Amniotic epithelial cell (primary cell): Measurements from ENCODE around the gene RSL24D1.

Experiments
- DNase-seq: peaks from one replicate; pipeline ENCODE4 v3.0.0-alpha.2; 2010; ENCODE audit warnings: low read depth

RSL24D1 gene

GRCh38 chr15:55196458-55197361, at the start of gene RSL24D1:
TSS of gene RSL24D1 (minus strand) at chr15:55196941. CDS start at chr15:55196890, 51 bp downstream.
- peak; percentile 99 for DNase-seq

DNA sequence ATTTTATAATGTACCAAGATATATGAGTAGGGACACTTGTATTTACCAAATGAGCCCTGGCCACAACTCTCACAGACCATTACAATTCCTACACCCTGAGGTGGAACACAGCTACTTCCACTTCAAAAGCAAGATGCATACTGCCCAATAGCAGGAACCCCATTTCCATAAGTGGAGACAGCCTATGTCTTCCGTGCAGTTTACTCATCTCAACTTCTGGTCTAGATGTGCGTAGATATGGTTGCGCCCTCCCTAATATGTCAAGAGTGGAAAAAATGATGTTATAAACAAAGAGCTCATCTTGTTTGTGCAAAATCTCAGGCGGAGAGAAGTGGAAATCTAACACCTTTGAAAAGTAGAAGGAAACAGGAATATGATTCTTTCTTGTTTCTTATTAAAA, 48.3 kb upstream of the RSL24D1 start:
- peak; percentile 38 for DNase-seq

GRCh38 chr15:55241891-55242290, 45.1 kb upstream of the RSL24D1 start:
- peak; percentile 54 for DNase-seq

- DNase-seq = no peak
Observed at GRCh38 chr15:55241186-55241585, 44.4 kb upstream of the RSL24D1 start.

- no peak for DNase-seq
Observed at GRCh38 chr15:55240125-55240760, 43.5 kb upstream of the RSL24D1 start.

DNA sequence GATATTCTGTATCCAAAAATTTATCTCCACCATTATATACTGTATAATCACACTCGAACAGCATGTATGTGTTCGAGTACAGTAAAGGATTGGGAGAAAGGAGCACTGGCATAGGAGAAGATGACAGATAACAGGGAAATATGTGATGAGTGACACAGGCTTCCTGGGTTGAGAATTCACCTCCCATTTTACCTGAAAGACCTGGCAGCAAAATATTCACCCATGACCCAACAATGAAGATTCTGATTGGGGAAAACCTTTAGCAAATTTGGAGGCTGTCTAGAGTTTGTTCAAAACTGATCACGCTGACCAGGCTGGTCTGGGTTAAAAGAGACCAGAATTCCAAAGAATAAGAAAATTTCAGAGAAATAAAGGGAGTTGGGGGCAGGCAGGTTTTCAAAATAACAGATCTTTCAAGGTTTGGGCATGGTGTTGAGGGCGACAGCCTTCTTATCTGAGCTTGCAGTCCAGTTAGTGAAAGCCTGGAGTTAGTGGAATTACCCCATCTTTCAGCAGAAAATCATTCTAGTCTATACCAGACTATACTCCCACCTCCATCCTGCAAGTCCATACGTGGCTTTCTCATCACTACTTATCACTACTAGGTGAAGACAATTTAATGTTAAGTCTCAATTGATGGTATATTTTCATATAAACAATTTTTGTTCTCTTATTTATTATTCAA, 42.8 kb upstream of the RSL24D1 start:
- DNase-seq = no peak

DNA sequence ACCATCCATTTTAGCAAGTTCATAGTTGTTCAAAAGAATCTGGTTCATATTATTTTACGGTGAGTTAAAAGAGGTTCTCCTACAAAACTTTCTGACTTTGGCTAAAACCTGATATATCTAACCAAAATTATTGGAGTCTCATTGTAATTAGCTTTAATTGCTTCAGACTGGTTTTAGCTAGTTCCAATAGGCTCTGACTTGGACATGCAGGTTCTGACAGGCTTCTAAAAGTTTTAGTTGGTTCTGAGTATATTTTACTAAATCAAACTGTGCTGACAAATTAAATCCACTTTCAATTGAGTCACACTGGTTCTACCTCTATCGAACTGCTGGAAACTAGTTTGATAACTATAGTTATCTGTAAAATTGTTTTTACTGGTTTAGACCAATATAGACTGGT, 42.1 kb upstream of the RSL24D1 start:
- DNase-seq = no peak

- no peak for DNase-seq
Observed at GRCh38 chr15:55237219-55238130, 40.7 kb upstream of the RSL24D1 start.

- no peak for DNase-seq
Observed at GRCh38 chr15:55235546-55236036, 38.9 kb upstream of the RSL24D1 start.

DNA sequence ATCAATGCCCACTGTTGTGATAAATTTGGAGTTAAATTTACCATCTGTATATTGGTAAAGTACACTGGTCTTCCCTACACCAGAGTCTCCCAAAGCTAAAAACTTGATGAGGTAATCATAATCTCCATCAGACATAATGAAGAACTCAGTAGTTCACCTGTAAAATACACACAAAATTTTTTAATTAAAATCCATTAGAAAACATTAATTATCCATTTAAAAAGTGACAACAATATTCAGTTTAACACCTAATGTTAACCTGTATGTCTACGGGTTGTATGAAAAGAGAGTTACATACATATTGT, 38.0 kb upstream of the RSL24D1 start:
- no peak for DNase-seq

DNA sequence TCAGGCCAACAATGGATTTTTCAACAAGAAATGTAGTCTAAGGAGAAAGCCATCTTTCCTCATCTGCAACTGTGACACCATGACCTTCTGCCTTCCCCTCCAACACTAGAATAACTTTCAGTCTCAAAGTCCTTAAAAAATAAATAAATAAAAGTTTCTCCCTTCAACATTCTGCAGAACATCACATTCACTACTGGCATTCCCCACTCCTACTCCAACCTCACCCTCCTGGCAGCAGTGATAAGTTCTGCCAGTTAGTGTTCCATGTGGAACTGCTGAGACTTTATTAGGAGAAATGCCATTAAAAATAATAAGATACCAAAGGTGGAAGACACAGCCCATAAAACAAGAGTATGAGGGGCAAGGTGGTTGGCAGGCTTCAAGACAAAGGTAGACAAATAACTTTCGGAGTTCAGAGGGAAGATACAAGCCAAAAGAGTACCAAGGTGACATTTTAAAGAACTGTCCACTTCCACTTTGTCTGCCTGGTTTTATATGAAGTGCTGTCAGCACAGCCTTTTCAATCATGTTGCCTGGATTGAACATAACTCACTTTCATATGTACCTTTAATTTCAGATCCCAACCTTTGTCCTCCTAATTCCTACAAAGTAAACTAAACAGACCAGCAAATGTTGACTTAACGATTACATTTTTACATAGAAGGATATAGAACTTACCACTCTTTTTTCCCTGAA, 37.5 kb upstream of the RSL24D1 start:
- DNase-seq = no peak

DNA sequence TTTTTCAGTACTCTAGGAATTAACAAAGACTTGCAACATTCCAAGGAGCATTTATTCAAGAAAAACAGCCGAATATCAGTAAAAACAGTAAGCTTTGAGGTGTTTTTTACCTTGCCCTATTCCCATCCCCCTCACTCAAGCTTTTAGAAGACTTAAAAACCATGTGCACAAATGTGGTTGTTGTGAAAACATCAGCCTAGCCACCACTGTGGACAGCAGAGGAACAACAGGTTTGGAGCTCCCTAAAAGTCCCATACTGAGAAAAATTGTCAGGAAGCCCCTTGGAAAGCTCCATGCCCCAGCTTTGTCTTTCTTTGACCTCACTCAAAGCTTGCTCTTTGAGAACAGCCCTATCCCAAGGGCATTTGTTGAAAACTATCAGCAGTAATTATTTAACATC, 34.7 kb upstream of the RSL24D1 start:
- DNase-seq = no peak

- no peak for DNase-seq
Observed at GRCh38 chr15:55230953-55231352, 34.2 kb upstream of the RSL24D1 start.

DNA sequence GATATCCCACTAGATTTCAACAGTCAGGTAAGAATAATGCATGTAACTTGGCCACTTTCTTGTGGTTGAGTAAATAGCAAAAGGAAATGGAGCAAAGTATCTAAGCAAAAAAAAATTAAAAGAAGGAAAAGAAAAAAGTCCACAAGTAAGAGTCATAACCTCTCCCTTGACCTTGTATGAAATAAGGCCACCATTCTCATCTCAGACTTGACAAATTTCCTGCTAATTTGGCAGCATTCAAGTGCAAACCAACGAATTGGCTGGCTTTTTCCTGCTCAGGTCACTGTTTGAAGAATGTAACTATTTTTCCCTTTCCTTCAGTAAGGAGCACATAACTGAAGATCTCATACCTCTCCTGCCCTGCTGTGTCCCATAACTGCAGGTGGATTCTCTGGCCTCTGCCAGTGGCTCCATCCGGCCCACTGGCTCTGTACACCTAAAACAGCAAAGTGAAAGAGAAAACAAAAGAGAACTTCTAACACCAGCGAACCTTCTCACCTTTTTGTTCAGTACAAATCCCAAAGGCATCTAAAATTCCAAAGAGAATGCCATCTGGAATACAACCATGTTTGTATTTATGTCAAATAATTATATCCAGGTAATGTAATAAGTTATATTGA, 33.4 kb upstream of the RSL24D1 start:
- DNase-seq = peak; percentile 26

DNA sequence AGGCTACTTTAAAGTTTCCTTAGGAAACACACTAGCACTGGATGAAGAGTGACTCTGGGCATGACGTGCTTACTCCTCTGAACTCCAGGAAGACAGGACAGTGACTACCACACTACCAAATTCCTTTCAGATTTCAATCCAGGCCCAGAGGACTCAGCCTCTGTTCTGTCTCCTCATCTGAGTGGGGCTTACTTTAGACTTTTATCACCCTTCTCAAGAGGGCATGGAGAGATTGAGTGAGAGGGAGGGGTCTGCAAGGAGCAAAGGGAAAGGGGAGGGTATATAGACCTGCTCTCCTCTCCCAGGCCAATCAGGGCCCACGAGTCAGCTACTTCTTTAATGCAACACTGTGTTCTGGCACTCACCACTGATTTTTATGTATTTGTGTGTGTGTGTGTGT, 29.4 kb upstream of the RSL24D1 start:
- DNase-seq = no peak

DNA sequence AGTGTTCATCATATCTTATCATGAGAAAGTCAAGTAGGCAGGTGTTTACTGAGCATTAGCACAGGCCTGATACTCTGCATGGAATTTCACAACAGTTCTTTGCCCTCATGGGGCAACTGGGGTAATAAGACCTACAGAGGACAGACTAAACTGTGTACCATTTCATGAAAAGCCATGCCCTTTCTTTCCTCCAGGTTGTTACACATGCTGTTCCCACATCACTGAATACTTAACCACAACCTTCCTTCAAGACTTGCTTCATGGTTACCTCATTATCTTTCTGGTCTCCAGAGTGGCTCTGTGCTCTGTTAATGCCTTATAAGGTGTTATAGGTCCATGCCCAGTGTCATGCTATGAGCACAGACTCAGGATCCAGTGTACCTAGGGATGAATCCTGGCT, 28.2 kb upstream of the RSL24D1 start:
- peak; percentile 69 for DNase-seq

DNA sequence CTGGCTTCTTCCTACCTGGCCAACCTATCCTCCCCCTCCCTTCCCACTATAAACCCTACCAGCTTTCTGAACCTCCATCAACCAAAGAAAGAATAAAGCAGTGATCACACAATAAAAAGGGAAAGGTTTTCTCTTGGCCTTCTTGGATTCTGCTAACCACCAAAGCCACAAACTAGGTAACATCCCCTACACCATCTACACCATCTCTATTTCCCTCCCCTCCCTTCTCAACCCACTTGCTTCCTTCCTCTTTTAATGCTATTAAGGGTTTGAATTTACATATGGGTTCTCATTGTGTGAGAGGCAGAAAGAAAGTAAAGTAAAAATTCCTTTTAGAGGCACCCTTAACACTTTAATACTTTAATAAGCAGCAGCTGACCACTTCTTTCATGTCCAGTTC, 25.8 kb upstream of the RSL24D1 start:
- no peak for DNase-seq

DNA sequence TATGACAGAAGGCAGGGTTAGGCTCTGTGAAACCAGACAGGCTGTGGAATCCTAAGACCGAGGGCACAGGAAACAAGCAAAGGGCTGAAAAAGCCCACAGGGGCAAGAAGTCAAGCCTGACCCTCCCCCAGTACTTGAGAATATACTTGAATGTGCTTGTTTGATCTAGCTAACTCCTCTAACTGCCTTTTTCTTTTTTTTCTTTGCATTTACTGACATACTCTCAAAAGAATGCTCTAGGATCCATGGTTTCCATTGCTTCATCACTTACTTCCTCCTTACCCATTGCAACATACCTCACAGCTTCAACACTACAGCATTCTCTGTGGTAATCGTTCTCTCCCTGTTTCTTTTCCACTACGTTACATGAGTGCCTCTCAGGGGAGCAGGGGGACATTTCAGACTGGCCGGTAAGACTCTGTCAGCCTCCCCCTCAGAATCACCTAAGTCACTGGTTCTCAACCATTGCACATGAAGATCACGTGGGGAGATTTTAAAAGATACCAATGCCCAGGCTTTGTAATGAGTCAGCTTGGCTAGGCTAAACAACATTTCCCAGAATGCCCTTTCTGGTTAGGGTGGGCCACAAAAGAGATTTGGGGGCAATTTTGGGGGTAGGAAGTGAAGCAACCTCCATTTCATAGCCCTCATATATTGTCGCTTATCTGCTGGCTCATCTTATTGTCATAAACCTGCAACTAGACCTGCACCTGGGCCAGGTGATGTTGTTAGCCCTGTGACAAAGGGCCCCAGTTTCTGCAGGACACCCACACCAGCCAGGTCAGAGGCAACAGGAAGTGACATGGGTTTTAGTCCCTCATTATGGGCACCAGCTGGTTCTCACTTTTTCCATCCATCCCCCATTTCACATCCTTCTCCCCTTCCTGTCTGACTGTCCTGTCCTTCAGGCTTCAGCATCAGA, 24.6 kb upstream of the RSL24D1 start:
- peak; percentile 98 for DNase-seq

DNA sequence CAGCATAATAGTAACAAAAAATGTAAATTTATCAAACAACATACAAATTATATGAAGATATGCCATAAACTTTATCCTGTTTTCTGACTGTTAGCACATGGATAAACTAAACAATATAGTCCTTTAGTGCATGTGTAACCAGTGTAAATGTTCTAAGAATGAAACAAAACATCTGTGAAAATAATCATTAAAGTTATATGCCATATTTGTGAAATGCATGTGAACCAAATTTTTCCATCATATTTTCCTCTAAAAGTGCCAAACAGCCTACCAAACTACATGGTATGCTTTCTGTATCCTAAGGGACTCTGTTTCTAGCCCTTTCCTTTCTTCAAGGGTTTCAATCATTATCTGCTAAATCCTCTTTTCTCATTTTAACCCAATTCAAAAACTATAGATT, 23.9 kb upstream of the RSL24D1 start:
- DNase-seq = no peak

- no peak for DNase-seq
Observed at GRCh38 chr15:55218056-55218455, 21.3 kb upstream of the RSL24D1 start.
